NCI-H1436 treated with DMSO at 0.1 percent for 48 hours (cell line): ENCODE measurements around the gene ASIC3.
A peak's percentile ranks its signal among the peaks of the same experiment; 100 is the strongest.
"Not testable (repeated sequence)": the region's sequence is repeated elsewhere in the genome, so short reads cannot be mapped to it uniquely, and the experiment has no call there.

Experiments
- DNase-seq: peaks from one replicate; lab custom pipeline; 2025; lab: John Stamatoyannopoulos, UW

The ASIC3 gene

GRCh38 chr7:151013733-151014497 lies 34.4 kb upstream of the ASIC3 start:
- DNase-seq: no peak

DNA sequence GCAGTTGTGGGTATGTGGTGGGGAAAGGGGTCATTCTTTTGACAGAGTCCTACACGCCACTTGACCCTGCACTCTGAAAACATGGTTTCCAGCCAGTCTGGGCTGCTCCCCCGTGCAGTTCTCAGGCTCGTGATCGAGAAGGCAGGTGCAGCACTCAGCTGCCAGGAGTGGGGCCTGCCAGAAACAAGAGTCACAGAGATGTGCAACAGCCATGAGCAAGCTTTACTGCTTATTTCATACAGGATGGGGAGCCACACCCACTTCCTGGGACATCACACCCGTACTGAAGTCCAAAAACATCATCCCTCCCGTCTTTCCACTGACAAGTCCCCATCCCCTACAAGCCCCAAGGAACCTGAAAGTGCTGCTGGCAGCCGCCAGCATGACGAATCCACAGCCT lies 33.4 kb upstream of the ASIC3 start:
- no peak for DNase-seq

- DNase-seq: no peak
These were observed 32.4 kb upstream of the ASIC3 start for GRCh38 chr7:151015967-151016366.

GRCh38 chr7:151016505-151016904 lies 31.8 kb upstream of the ASIC3 start:
- DNase-seq: no peak

DNA sequence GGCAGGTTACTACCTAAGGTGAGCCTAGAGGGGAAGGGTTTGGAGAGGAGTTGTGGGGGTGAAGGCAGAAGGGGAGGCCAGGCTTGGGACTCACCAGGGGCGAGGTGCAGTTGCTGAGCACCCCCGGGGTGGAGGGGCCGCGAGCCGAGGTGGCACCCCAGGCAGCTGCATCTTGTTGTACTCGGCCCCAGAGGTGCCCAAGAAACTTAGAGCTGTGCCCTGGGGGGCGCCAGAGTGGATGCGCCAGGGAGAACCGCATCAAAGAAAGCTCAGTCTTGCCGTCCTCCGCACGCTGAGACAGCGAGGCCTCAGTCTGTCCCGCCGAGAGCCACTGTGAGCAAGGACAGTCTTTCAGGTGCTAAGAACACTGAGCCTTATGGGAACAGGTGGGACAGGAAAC lies 31.4 kb upstream of the ASIC3 start:
- no peak for DNase-seq

DNA sequence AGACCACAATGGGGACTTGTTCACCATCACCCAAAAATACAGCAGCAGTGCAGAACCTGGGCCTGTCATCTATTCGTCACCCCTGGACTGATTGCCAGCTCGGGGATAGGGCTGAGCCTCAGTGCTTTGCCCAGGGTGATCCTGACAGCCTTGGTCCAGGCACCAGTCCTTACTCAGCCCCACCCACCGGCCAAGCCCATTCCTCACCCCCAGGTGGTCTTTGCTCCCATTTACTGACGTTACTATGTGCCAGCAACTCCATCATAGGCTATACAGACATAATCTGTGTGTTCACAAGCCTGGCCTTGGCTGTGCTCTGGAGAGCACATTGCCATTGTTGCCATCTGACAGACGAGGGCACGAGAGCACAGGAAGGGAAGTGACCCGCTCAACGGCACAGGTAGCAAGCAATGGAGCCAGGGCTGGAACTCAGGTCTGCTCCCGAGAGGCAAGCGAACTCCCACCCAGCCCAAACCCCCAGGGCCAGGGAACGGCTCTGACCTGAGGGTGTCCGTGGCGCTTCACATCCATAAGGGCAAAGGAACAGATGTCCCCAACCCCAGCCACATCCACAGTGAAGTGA lies 30.9 kb upstream of the ASIC3 start:
- no peak for DNase-seq

DNA sequence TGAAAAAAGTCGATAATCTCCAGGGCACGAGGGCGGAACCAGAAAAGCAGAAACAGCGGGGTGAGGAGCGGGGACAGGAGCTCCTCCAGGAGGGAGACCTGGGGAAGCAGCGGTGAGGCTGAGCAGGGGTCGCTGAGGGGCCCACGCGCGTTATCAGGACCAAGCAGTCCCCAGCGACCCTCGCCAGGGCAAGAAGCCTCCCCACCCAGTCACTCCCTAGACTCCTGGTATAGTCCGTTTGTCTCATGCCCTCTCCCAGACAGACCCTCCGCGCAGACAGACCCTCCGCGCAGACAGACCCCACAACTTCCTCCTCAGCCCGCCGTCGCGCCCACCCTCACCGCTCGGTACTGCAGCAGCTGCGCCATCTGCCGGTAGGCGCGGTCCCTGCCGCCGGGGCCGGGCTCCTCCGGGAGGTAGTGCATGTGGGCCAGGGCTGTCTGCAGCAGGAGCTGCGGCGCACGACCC lies 30.3 kb upstream of the ASIC3 start:
- DNase-seq: no peak

GRCh38 chr7:151018421-151019129 lies 29.8 kb upstream of the ASIC3 start:
- DNase-seq: no peak

GRCh38 chr7:151019130-151019447 lies 29.2 kb upstream of the ASIC3 start:
- DNase-seq: no peak

DNA sequence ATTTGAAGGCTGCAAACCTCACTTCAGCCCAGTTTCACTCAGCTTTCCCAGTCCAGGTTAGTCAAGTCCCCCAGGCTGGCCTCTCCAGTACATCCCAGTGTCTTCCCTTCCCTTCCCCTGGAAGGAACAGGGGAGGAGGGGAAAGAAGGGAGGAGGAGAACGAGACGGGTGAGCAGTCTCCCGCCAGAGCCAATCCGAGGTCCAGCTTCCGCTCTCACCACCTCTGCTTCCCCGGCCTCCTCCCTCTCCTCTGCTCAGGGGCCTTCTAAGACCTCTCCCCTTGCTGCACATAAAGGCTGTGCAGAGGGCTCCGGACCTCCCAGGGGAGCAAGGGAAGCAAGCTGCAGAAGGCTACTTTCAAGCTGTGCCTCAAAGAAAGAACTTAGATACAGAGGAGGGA lies 28.1 kb upstream of the ASIC3 start:
- no peak for DNase-seq

DNA sequence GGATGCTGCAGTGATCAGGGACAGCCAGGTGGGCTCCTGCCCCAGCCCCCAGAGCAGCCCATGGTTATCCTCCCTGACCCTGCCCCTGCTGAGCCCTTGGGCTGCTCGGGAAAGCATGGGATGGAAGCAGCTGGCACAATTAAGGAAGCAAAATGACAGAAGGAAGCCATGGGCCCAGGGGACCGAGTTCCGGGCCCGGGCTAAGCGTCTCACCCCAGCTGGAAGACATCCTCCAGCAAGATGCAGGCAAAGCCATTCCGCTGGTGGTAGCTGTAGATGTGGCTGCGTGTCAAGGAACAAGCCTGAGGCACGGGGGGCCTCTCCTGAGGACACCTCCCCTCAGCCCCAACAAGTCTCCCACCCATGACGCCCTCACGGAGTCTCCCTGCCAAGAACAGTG lies 25.1 kb upstream of the ASIC3 start:
- no peak for DNase-seq

DNA sequence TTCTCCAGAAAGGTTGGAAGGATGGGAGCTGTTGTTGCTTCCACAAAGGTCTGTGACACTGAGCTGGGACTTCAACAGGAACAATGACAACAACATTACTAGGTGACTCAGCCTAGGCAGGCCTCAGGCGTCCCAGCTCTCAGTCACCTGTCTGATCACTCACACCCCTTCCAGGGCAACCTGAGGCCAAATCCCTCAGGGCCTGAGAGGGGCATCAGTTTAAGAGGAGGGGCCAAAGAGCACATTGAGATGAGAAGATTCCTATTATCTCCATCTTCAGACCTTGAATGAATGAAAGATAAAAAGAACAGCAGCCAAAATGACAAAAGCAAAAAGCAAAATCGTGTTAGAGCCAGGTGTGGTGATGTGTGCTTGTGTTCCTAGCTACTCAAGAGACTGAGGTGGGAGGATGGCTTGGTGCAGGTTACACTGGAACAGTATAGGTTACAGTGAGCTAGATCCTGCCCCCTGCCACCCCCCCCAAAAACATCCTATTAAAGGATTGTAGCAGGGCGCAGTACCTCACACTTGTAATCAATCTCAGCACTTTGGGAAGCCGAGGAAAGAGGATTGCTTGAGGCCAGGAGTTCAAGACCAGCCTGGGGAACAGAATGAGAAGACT lies 23.8 kb upstream of the ASIC3 start, which contains the start of gene ATG9B:
ATG9B (minus strand) TSS at position 60 of the 622 bp plus-strand sequence. CDS start 71 bp downstream, outside the sequence.
- DNase-seq: no peak

DNA sequence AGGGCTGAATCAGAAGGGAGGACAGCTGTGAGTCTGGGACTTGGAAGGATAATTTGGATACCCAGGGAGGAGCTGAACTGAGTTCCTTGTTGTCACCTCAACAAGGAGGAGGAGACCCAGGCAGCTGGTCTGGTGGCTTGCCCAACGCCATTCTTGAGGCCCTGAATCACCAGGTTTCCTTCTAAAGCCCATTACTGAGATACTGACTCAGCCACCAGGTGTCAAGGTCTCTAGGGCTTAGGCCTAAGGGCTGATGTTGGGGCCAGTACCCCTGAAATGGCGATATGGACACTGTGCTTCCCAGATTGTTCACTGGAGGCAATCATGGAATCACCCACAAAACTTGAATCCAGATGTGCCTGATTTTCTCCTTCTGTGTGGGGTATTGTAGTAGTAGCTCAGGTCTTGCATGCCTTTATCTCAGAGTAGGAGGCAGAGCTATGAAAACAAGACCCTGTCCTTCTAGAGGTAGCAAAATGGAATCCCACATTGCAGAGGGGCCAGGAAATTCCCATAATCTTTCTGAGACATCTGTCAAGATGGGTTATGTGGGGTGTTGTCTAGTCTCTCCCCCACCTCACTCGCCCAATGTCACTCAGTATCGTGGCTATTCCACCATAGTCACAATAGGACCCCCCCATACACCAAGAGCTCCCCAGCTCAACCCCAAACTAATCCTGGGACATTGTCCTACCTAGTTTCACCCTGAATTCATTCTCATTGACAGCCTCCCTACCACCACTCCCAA lies 22.2 kb upstream of the ASIC3 start:
- no peak for DNase-seq

DNA sequence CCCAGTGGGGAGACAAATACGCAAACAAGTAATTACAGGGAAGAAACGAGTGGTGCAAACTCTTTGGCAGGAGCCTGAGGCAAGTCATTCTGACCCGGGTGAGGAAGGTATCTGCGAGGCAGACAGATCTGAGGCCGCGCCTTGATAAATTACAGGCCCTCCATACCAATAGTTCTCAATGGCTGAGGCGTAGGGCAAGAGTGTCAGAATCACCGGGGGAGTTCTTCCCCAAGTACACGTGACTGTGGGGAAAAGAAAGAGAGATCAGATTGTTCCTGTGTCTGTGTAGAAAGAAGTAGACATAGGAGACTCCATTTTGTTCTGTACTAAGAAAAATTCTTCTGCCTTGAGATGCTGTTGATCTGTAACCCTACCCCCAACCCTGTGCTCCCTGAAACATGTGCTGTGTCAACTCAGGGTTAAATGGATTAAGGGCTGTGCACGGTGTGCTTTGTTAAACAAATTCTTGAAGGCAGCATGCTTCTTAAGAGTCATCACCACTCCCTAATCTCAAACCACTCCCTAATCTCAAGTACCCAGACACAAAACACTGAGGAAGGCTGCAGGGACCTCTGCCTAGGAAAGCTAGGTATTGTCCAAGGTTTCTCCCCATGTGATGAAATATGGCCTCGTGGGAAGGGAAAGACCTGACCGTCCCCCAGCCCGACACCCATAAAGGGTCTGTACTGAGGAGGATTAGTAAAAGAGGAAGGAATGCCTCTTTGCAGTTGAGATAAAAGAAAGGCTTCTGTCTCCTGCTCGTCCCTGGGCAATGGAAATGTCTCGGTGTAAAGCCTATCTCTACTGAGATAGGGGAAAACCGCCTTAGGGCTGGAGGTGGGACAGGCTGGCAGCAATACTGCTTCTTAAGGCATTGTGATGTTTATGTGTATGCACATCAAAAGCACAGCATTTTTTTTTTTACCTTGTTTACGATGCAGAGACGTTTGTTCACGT lies 21.3 kb upstream of the ASIC3 start:
- DNase-seq: not testable (repeated sequence)

- DNase-seq: not testable (repeated sequence)
These were observed 20.6 kb upstream of the ASIC3 start for GRCh38 chr7:151027728-151028130.

DNA sequence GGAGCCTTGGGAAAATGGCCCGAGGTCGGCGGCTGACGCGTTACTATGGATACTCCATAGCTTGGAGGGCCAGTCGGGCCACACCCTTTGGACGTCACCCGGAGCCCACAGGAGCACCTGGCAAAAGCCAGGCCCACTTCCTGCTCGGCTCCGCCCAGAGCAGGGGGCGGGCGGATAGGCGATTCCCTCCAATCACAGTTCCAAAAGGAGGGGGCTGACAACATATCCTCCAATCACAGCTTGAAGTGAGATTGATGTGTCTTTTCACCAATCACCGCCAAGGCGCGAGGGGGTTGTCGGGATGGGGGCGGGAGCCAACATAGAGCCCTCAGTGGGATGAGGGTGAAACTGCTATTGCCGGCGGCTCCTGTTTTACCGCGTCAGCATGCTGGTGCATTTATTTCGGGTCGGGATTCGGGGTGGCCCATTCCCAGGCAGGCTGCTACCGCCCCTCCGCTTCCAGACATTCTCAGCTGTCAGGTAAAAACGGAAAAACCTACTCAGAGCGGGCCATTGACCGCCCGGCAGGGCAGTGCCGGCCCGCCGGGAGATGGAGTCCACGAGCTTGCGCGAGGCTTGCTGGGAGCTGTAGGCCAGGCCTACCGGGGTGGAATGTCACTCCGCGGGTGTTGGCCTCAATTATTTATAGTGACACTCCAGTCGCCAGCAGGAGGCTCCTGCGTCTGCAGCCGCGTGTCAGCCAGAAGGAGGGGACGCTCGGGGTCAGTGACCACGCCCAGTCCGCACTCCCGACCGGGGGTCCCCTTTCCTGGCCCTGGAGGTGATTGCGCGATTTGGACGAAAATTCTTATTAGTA lies 20.0 kb upstream of the ASIC3 start, which contains the start of gene ABCB8:
ABCB8 (plus strand) TSS at position 320 of the 817 bp plus-strand sequence; CDS start at position 386, 66 bp downstream.
- DNase-seq: peak; percentile 90

DNA sequence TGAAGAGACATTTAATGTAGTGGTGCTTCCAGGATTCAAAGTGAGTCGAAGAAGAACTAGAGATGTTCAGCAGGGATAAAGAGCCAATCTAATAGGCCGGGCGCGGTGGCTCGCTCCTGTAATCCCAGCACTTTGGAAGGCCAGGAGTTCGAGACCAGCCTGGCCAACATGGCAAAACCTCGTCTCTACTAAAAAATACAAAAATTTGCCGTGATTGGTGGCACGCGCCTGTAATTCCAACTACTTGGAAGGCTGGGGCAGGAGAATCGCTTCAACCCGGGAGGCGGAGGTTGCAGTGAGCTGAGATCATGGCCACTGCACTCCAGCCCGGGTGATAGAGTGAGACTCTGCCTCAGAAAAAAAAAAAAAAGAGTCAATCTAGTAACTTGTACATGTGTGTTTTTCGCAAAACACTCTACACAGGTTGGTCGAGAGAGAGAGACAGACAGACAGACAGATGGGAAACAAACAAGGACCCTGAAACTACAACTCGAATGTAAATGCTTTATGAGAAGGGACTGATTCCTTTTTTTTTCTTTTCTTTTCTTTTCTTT lies 19.3 kb upstream of the ASIC3 start:
- DNase-seq: no peak

DNA sequence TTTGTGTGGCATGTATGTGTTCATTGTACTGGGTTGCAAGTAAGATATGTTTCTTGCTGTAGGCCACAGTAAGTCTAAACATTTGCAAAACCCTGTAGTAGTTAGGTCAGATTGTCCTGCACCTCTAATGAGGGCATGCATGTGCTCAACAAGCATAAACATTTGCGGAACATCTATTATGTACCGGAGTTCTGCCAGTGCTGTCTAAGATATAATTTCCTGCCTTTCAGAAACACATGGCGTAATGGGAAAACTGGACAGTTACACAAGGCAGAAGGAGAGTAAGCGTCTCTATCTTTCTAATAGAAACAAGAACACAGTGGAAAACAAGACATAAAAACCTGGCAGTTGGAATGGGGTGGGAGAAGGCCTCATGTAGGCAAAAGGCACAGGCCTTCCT lies 17.3 kb upstream of the ASIC3 start:
- DNase-seq: no peak
